ENCODE data around the gene SUN5.
"Not testable (repeated sequence)": the region's sequence is repeated elsewhere in the genome, so short reads cannot be mapped to it uniquely, and the experiment has no call there.

The SUN5 gene

DNA sequence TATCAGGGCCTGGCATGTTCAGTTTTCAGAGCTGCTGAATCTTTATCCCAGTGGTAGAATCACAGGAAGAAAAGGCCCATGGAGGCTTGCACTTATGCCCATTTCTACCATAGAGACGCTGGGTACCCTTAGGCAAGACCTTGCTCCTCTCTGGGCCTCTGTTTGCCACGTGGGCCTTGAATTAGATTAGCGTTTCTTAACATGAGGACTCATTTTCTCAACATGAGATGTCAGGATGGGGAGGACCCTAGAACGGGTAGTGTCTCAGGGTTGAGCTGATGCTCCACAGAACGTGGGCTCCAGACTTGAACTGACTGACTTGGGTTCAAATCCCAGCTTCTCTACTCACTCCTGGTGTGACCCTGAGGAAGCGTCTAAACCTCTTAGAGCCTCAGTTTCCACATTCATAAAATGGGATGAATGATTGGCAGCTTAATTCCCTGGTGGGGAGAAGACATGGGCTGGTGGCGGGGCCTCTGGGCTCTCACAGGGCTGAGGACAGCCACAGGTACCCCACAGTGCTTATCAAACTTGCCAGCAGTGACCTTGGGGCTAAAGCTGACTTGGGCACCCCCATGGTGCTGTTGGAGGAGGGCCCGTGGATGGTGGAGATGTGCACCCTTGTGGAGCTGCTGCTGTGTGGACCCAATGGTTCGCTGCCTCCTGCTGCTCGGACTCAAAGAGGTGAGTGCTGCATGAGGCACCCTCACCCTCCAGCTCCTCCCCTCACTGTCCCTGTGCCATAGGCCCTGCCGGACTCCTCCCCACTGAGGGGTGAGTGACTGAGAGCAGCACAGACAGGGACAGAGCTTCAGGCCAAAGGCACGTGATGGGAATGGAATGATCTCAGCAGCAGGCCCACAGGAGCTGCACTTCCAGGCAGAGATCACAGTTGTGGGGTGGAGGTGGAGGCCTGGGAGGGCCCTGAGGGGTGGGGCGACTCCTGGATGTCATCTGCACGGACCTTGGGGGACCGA lies 28.2 kb downstream of the SUN5 start:
- DNase-seq: no peak

- not testable (repeated sequence) for DNase-seq
Measured at GRCh38 chr20:32975121-32975520, 29.1 kb downstream of the SUN5 start.

GRCh38 chr20:32974204-32975064 lies 29.8 kb downstream of the SUN5 start:
- DNase-seq: not testable (repeated sequence)

- no peak for DNase-seq
Measured at GRCh38 chr20:32973077-32973717, 31.0 kb downstream of the SUN5 start.

DNA sequence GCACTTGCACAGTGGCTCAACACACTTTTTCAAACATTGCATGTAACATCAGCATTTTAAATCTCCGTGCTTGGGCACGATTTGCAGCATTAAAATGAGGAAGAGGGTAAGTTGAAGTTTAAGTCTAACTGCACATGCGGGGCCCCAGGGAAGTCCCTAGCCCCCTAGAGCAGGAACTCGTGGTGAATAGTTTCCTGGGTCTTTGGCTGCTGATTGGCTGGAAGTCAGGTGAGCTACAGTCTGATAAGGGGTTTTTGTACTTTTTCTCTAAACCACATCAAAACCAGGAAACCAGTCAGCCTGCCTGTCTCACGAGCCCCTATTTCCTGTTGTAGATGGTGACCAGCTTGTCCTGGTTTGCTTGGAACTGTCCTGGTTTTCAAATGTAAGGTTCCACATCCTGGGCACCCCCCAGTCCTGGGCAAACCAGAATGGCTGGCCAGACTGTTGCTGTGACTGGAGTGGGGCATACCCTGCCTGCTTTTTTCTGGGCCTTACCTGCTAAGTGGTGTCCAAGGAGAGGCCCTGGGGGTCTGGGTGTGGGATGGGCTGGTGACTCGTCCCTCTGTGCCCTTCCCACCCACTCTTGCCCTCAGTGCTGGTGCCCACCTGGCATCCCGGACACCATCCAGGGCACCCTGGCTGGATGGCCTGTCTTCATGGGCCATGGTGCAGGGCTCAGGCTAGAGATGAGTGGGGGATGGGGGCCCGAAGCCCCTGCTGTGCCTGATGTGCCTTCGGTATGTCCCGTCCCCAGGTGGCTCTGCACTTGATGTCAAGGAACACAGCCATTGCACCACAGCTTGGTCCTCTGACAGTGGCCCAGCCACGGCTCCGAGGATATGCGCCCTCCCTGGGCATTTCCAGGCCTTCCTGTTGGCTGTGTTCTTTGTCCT lies 31.8 kb downstream of the SUN5 start:
- peak; percentile 79 for DNase-seq

GRCh38 chr20:32971703-32972161 lies 32.5 kb downstream of the SUN5 start:
- DNase-seq: peak; percentile 33

DNA sequence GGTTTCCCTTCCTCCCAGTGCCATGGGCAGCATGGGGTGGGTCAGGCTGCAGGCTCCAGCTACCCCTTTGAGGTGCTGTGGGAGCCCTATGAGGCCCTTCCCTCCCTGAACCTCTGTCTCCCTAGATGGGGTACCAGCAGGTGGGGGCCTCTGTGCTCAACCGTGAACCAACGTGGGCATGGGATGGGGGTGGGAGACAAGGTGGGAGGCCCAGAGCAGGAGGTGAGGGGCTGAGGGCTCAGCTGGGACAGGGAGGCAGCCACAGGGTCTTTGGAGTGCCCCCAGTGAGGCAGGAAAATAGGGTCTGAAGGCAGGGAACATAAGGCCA lies 33.3 kb downstream of the SUN5 start:
- no peak for DNase-seq

DNA sequence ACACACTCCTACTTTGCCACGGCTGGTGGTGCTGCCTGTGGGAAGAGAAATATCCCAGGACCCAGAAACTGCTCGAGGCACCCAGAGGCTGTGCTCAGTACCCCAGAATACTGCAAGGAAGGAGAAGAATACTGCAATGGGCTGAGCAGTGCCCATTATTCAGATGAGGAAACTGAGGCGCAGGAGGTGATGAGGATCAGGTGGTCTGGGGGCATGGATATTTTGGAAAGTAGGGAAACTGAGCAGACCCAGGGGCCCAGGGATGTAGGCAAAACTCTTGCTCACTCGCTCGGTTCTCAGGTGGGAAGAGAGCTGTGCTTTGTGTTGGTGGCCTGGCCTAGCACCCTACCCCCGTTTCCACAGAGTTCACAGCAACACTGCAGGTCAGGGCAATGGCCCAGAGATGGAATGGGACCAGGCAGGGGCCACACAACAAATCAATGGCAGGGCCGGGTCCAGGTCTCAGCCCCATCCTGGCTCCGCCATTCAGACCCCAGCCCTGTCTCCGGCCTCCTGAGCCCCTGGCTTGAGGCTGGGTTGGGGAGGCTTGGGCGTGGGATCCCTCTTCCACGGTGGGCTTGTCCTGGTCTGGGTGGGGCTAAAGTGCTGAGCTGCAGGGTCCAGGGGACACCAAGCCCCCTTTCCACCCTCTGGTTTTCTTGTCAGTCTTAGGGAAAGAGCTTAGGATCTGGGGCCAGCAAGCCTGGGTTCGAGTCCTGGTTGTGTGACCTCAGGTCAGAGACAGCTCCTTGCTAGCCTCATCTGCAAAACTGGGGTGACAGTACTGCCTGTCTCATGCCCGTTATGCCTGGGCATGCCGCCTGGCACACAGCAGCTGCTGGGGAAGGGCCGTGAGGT lies 33.9 kb downstream of the SUN5 start:
- no peak for DNase-seq

GRCh38 chr20:32969356-32970114 lies 34.7 kb downstream of the SUN5 start:
- DNase-seq: no peak

DNA sequence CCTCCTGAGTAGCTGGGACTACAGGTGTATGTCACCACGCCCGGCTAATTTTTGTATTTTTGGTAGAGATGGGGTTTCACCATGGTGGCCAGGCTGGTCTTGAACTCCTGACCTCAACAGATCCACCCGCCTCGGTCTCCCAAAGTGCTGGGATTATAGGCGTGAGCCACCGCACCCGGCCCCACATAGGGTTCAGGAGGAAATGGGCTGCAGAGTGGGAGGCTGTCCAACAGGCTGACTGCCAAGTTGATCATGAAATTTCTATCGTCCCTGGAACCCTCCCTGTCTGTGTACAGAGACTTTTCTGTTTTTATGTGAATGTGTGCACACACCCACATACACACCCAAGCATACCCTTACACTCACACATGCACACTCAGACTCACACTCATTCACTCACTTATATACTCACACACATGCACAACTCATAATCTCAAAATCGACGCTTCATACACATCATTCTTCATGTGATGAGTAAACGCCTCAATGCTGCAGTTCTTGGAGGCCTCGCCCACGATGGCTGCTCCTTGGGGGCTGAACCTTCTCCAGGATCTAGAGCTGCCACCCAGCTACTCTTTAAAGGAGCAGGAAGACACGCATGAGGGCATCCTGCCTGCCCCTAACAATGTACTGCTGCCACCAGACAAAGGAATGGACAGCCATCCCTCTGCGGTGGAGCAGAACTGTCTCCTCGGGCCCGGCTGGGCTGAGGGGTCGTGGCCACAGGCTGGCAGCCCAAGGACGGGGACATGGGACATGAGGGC lies 35.6 kb downstream of the SUN5 start:
- DNase-seq: peak; percentile 43

DNA sequence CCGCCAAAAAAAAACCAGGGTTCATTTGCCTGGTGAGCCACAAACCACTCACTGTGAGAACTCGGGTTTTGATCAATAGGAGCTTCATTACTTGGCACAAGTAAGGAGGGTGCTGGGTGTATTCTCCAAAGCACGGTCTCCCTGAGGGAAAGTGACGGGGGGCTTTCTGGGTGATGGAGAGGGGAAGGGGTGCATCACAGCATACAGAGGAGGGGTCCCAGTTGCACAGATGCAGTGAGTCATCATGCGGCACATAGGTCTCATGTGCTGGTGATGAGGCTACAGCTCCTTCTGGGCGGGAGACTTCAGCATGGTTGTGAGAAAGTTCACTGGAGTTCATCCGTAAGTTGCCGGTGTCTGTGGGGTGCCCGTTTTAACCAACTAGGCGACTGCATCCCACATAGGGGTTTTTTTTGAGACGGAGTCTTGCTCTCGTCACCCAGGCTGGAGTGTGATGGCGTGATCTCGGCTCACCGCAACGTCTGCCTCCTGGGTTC lies 36.2 kb downstream of the SUN5 start:
- peak; percentile 48 for DNase-seq

GRCh38 chr20:32966881-32967781 lies 37.1 kb downstream of the SUN5 start:
- peak; percentile 51 for DNase-seq

GRCh38 chr20:32966382-32966781 lies 37.9 kb downstream of the SUN5 start:
- no peak for DNase-seq

GRCh38 chr20:32965581-32966373 lies 38.5 kb downstream of the SUN5 start:
- DNase-seq: no peak

DNA sequence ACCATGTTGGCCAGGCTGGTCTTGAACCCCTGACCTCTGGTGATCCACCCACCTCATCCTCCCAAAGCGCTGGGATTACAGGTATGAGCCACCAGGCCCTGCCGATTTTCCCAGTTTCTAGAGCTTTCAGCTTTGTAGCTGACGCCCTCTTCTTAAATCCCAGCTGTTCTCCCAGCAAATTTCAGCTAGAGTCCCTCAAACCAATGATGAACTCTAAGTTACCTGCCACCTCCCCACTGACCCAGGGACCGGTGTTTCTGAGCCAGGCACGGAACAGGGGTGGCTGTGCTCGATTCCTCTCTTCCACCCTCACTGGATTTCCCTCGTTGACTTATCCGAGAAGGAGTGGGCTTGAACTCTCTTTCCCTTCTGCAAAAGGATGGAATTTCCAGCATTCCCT lies 39.1 kb downstream of the SUN5 start:
- DNase-seq: no peak

GRCh38 chr20:32964575-32964974 lies 39.7 kb downstream of the SUN5 start:
- no peak for DNase-seq

GRCh38 chr20:32963176-32963575 lies 41.1 kb downstream of the SUN5 start:
- no peak for DNase-seq
